Loucy (cell line): ENCODE data around the gene DAGLA.

Experiments
- H2AFZ ChIP-seq: fragments of 200-600 bp; sonication (generic); 2 replicates; pipeline ENCODE4 v1.6.0; 2016; ENCODE audit warnings: antibody characterized with exemption, mild to moderate bottlenecking, low read length, moderate library complexity
- H3F3A ChIP-seq: fragments of 200-600 bp; 2 replicates; pipeline ENCODE4 v1.6.0; 2016; ENCODE audit warnings: antibody characterized with exemption, low read depth, mild to moderate bottlenecking
- H3K27me3 ChIP-seq: fragments of 200-600 bp; sonication (generic); 2 replicates; pipeline ENCODE4 v1.6.1; 2014; ENCODE audit warnings: low read length, mild to moderate bottlenecking; ENCODE audit not compliant: insufficient read depth, poor library complexity, severe bottlenecking
- H3K36me3 ChIP-seq: fragments of 200-600 bp; sonication (generic); 2 replicates; pipeline ENCODE4 v1.6.1; 2016; ENCODE audit warnings: low read length; ENCODE audit not compliant: insufficient read depth
- H3K4me1 ChIP-seq: fragments of 200-600 bp; sonication (generic); 2 replicates; pipeline ENCODE4 v1.5.1; 2014; ENCODE audit warnings: low read length, mild to moderate bottlenecking; ENCODE audit not compliant: insufficient read depth, poor library complexity, severe bottlenecking
- H3K4me2 ChIP-seq: fragments of 200-600 bp; sonication (generic); 2 replicates; pipeline ENCODE4 v1.6.0; 2014; ENCODE audit warnings: antibody characterized with exemption, low read length, low read depth, mild to moderate bottlenecking; ENCODE audit not compliant: poor library complexity, severe bottlenecking
- H3K4me3 ChIP-seq: fragments of 200-600 bp; sonication (generic); 2 replicates; pipeline ENCODE4 v1.5.1; 2014; ENCODE audit warnings: low read length, mild to moderate bottlenecking, mixed read lengths; ENCODE audit not compliant: poor library complexity, severe bottlenecking
- H3K79me2 ChIP-seq: fragments of 200-600 bp; sonication (generic); 2 replicates; pipeline ENCODE4 v1.6.1; 2014; ENCODE audit warnings: low read length; ENCODE audit not compliant: insufficient read depth
- H3K9ac ChIP-seq: fragments of 200-600 bp; sonication (generic); 2 replicates; pipeline ENCODE4 v1.6.0; 2014; ENCODE audit warnings: mild to moderate bottlenecking, low read depth, low read length, moderate library complexity; ENCODE audit not compliant: poor library complexity, severe bottlenecking
- H3K9me2 ChIP-seq: fragments of 200-600 bp; sonication (generic); replicated peaks from 2 replicates; pipeline ENCODE4 v1.6.1; 2016; ENCODE audit warnings: low read depth, low read length, mixed read lengths
- H3K9me3 ChIP-seq: fragments of 200-600 bp; sonication (generic); 2 replicates; pipeline ENCODE4 v1.6.1; 2014; ENCODE audit warnings: mild to moderate bottlenecking, antibody characterized with exemption, low read length, low read depth; ENCODE audit not compliant: insufficient read depth
- H4K20me1 ChIP-seq: fragments of 200-600 bp; sonication (generic); 2 replicates; pipeline ENCODE4 v1.6.0; 2014; ENCODE audit warnings: antibody characterized with exemption, low read length, mild to moderate bottlenecking; ENCODE audit not compliant: insufficient read depth, poor library complexity, severe bottlenecking
- EZH2phosphoT487 ChIP-seq: fragments of 200-600 bp; IDR thresholded peaks from 2 replicates; pipeline ENCODE4 v1.6.1; 2018; ENCODE audit warnings: antibody characterized with exemption, mild to moderate bottlenecking, moderate library complexity, borderline replicate concordance
- TF ChIP-seq, protein P1 (sequence below): fragments of 200-600 bp; sonication (generic); conservative IDR thresholded peaks from 2 replicates; pipeline ENCODE4 v1.5.1; 2014; ENCODE audit warnings: mild to moderate bottlenecking, antibody characterized with exemption, low read length

The DAGLA gene

GRCh38 chr11:61675826-61676225, 4.4 kb upstream of the DAGLA start:
- Histone ChIP-seq H4K20me1 (no peaks in the 10 kb centered on the region), H3K4me3 (no peak overlapping the region), H3K79me2 (no peaks in the 10 kb centered on the region), H3K36me3 (no peaks in the 10 kb centered on the region), H3K4me2 (no peak overlapping the region), H3K27me3 (peaks cover 5% of the 10 kb centered on the region), H3F3A (no peaks in the 10 kb centered on the region), H2AFZ (no peak overlapping the region), H3K9me2 (no peaks in the 10 kb centered on the region), H3K9ac (no peak overlapping the region), H3K4me1 (no peaks in the 10 kb centered on the region), H3K9me3 (no peaks in the 10 kb centered on the region)
- no peak for TF ChIP-seq EZH2phosphoT487
- TF ChIP-seq, protein P1, sequence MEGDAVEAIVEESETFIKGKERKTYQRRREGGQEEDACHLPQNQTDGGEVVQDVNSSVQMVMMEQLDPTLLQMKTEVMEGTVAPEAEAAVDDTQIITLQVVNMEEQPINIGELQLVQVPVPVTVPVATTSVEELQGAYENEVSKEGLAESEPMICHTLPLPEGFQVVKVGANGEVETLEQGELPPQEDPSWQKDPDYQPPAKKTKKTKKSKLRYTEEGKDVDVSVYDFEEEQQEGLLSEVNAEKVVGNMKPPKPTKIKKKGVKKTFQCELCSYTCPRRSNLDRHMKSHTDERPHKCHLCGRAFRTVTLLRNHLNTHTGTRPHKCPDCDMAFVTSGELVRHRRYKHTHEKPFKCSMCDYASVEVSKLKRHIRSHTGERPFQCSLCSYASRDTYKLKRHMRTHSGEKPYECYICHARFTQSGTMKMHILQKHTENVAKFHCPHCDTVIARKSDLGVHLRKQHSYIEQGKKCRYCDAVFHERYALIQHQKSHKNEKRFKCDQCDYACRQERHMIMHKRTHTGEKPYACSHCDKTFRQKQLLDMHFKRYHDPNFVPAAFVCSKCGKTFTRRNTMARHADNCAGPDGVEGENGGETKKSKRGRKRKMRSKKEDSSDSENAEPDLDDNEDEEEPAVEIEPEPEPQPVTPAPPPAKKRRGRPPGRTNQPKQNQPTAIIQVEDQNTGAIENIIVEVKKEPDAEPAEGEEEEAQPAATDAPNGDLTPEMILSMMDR: no peak

DNA sequence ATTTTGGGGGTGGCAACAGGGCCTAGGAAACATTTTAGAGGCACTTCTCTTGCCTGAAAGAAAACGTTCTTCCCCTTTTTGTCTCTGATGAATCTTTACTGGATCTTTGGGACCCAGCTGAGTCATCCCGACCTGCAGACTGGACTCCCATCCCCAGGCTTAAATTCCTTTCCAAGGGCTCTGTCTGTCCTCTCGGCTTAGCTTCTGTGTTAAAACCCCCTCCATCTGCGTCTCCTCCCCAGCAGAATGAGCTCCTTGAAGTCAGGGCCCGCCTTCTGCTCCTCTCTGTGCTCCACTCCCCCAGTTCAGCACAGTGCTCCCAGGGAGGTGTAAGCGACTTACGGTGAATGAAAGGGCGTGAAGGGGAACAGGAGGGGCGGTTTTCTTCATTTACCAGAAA, 895 bp upstream of the DAGLA start:
- Histone ChIP-seq H3K4me1 (peaks cover 2% of the 10 kb centered on the region), H3K9me3 (no peaks in the 10 kb centered on the region), H3K4me3 (no peak overlapping the region), H3K9ac (no peak overlapping the region), H3K9me2 (no peaks in the 10 kb centered on the region), H2AFZ (no peak overlapping the region), H3K79me2 (no peaks in the 10 kb centered on the region), H3K4me2 (no peak overlapping the region), H3K36me3 (no peaks in the 10 kb centered on the region), H4K20me1 (no peaks in the 10 kb centered on the region), H3K27me3 (peaks cover 17% of the 10 kb centered on the region), H3F3A (no peaks in the 10 kb centered on the region)
- TF ChIP-seq EZH2phosphoT487: no peak
- TF ChIP-seq, protein P1: no peak

DNA sequence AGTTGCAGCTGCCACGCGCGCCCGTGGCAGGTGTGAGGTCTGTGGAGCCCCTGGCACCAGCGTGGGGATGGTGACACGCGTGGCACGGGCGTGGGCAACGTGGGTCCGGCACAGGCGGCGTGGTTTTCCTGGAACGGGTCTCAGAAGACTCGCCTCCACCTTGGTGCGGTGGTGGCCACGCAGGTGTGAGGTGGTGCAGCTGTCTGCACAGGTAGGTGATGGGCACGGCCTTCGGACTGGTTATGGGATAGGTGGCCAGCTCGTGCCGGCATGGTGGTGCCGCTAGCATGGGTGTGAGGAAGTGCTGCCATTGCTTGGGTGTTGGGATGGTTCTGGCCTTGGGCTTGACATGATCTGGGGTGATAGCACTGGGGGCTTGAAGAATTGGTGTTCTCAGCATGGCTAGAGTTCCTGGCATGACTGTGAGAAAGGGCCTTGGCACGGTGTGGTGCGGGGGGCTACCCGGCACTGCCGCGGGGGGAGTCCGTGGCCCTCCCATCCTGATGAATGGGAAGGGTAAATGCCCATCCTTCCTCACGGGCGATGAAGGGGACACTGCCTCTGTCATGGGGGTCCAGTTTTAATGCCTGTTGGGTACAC, 531 bp downstream of the DAGLA start:
- TF ChIP-seq, protein P1: no peak
- TF ChIP-seq EZH2phosphoT487: no peak
- Histone ChIP-seq H3K9me2 (no peaks in the 10 kb centered on the region), H3K27me3 (peaks cover 20% of the 10 kb centered on the region), H3K4me3 (no peak overlapping the region), H3K4me2 (no peak overlapping the region), H3K4me1 (peaks cover 9% of the 10 kb centered on the region), H2AFZ (no peak overlapping the region), H3K36me3 (no peaks in the 10 kb centered on the region), H3F3A (no peaks in the 10 kb centered on the region), H3K9me3 (no peaks in the 10 kb centered on the region), H4K20me1 (no peaks in the 10 kb centered on the region), H3K9ac (no peak overlapping the region), H3K79me2 (no peaks in the 10 kb centered on the region)
